Sigmoid colon (tissue), 4 donors: Measurements from ENCODE around the gene C2CD2.

ENCODE experiments used
- EP300 ChIP-seq, 4 donors: sonication (generic); formaldehyde crosslinking; IDR thresholded peaks; one replicate each; pipeline ENCODE4 v1.6.1; 2017; ENCODE audit warnings: antibody characterized with exemption in 4 of 4
- POLR2A ChIP-seq, 2 donors: fragments of 450-650 bp; IDR thresholded peaks; one replicate each; pipeline ENCODE4 v1.6.1; 2016; ENCODE audit warnings: antibody characterized with exemption in 2 of 2, mild to moderate bottlenecking in 2 of 2, moderate library complexity in 2 of 2
- POLR2AphosphoS5 ChIP-seq, 4 donors: sonication (generic); formaldehyde crosslinking; IDR thresholded peaks; one replicate each; pipeline ENCODE4 v1.6.1; 2017; ENCODE audit warnings: antibody characterized with exemption in 4 of 4
- TF ChIP-seq, protein P1 (sequence below), 4 experiments: fragments of 450-650 bp in 3 of 4; fragments of 200-600 bp in 1 of 4; IDR thresholded peaks; one replicate each; pipeline ENCODE4 v1.5.1; 2016 to 2019; ENCODE audit warnings: antibody characterized with exemption in 4 of 4, mild to moderate bottlenecking in 3 of 4, moderate library complexity in 2 of 4

DNA sequence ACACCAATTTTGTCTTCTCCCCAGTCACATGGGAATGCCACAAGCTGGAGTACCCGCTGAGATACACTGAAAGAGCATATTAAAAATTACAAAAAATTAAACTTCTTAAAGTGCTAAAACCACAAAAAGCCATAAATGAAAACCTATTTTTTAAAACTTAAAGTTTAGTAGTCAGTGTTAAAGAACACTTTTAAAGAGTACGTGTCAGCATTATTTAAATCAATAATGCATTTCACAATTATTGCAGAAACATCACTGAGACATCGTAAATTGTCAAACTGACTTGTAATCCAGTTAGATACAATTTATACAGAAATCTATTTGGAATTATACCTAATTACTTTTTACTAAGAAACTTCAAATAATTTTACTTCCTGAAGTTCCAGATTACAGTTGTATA lies 33.5 kb upstream of the C2CD2 start:
- TF ChIP-seq POLR2A (IDR thresholded peaks at IDR 0.05) (no peak), EP300 (IDR thresholded peaks at IDR 0.05) (no peak), POLR2AphosphoS5 (IDR thresholded peaks at IDR 0.05) (no peak)
- TF ChIP-seq, protein P1, sequence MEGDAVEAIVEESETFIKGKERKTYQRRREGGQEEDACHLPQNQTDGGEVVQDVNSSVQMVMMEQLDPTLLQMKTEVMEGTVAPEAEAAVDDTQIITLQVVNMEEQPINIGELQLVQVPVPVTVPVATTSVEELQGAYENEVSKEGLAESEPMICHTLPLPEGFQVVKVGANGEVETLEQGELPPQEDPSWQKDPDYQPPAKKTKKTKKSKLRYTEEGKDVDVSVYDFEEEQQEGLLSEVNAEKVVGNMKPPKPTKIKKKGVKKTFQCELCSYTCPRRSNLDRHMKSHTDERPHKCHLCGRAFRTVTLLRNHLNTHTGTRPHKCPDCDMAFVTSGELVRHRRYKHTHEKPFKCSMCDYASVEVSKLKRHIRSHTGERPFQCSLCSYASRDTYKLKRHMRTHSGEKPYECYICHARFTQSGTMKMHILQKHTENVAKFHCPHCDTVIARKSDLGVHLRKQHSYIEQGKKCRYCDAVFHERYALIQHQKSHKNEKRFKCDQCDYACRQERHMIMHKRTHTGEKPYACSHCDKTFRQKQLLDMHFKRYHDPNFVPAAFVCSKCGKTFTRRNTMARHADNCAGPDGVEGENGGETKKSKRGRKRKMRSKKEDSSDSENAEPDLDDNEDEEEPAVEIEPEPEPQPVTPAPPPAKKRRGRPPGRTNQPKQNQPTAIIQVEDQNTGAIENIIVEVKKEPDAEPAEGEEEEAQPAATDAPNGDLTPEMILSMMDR (IDR thresholded peaks at IDR 0.05), result no peak
